Esophagus muscularis mucosa (tissue), 4 donors: ENCODE measurements around the gene CYP26B1. TPM values are rescaled to one million over a fixed set of nuclear protein-coding genes. Genes with fewer than 3 reads are reported as not detected.

Experiments used
- DNase-seq: peaks from one replicate; pipeline ENCODE4 v3.0.0-alpha.2; 2017; ENCODE audit errors: extremely low spot score
- H3K27ac ChIP-seq, 4 donors: fragments of 200-600 bp; sonication (generic); replicated peaks in 1 of 4; 1 replicate in 3 of 4; 2 replicates in 1 of 4; pipeline ENCODE4 v1.5.1; 2016 to 2019; ENCODE audit warnings: mild to moderate bottlenecking in 1 of 4
- H3K27me3 ChIP-seq, 4 donors: fragments of 200-600 bp; sonication (generic); one replicate each; pipeline versions ENCODE4 v1.5.1 to v1.6.0; 2016 to 2019
- H3K36me3 ChIP-seq, 4 donors: fragments of 200-600 bp; sonication (generic); one replicate each; pipeline ENCODE4 v1.5.1; 2016 to 2019
- H3K4me1 ChIP-seq, 4 donors: fragments of 200-600 bp; sonication (generic); one replicate each; pipeline ENCODE4 v1.5.1; 2016 to 2019
- H3K4me3 ChIP-seq, 4 donors: fragments of 200-600 bp; sonication (generic); 1 replicate in 2 of 4; 2 replicates in 2 of 4; pipeline ENCODE4 v1.5.1; 2016 to 2019; ENCODE audit warnings: mild to moderate bottlenecking in 4 of 4, moderate library complexity in 1 of 4
- H3K9me3 ChIP-seq, 4 donors: fragments of 200-600 bp; sonication (generic); 1 replicate in 3 of 4; 2 replicates in 1 of 4; pipeline ENCODE4 v1.5.1; 2016 to 2019
- EP300 ChIP-seq: sonication (generic); formaldehyde crosslinking; IDR thresholded peaks from one replicate; pipeline ENCODE4 v1.6.1; 2017; ENCODE audit warnings: antibody characterized with exemption
- POLR2A ChIP-seq: fragments of 450-650 bp; IDR thresholded peaks from one replicate; pipeline ENCODE4 v1.6.1; 2017; ENCODE audit warnings: antibody characterized with exemption, moderate library complexity, mild to moderate bottlenecking, low read depth
- POLR2AphosphoS5 ChIP-seq, 2 donors: sonication (generic); formaldehyde crosslinking; IDR thresholded peaks; one replicate each; pipeline ENCODE4 v1.6.1; 2017; ENCODE audit warnings: antibody characterized with exemption in 2 of 2
- WGBS: methylation state at CpG from one replicate; pipeline ENCODE4 v1.1.5; 2018; 5-methylcytosine and 5-hydroxymethylcytosine counted together
- intact Hi-C: fragments of 100-400 bp; cut with DNase I; formaldehyde crosslinking; loops from one replicate; pipeline ENCODE4 v1.15.1; 2023
- total RNA-seq, 4 donors: library from RNA; depleted of rRNA; stranded (reverse); fragments of >200 nt; gene quantifications; one replicate each; pipeline versions ENCODE4 v1.1.0 to v1.2.1, GENCODE V29; 2016
- TF ChIP-seq, protein P1 (sequence below), 3 experiments: fragments of 200-600 bp in 2 of 3; fragments of 450-650 bp in 1 of 3; sonication (generic) in 2 of 3; IDR thresholded peaks; one replicate each; pipeline ENCODE4 v1.5.1; 2017 to 2019; ENCODE audit warnings: antibody characterized with exemption in 3 of 3, mild to moderate bottlenecking in 2 of 3, moderate library complexity in 1 of 3

The CYP26B1 gene
- total RNA-seq, 4 donors from 2014 or later = 1.2 to 3.6 (median 2.4) TPM

DNA sequence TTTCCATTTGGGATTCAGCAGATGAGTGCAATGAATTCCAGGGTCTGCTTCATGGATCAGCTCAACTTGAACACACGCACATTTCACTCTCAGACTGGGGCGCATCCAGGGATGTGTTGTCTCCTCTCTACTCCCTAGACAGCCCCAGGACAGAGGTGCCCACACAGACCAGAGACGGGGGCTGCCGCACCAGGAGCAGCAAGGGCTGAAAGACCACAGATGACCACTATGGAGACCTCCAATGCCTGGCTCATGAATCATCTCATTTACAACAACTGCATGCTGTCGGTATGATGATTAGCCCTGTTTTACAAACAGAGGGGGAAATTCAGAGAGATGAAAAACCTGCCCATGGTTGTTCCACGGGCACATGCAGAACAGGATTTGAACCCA is 63.1 kb downstream of the CYP26B1 start:
- no peaks in the 10 kb centered on the region for H3K4me1 ChIP-seq
- H3K4me3 ChIP-seq = no peak overlapping the region
- 71% methylated on average over 6 of the region's 6 CpGs for WGBS
- peak; percentile 68 for DNase-seq
- TF ChIP-seq POLR2A = no peak
- TF ChIP-seq, protein P1, sequence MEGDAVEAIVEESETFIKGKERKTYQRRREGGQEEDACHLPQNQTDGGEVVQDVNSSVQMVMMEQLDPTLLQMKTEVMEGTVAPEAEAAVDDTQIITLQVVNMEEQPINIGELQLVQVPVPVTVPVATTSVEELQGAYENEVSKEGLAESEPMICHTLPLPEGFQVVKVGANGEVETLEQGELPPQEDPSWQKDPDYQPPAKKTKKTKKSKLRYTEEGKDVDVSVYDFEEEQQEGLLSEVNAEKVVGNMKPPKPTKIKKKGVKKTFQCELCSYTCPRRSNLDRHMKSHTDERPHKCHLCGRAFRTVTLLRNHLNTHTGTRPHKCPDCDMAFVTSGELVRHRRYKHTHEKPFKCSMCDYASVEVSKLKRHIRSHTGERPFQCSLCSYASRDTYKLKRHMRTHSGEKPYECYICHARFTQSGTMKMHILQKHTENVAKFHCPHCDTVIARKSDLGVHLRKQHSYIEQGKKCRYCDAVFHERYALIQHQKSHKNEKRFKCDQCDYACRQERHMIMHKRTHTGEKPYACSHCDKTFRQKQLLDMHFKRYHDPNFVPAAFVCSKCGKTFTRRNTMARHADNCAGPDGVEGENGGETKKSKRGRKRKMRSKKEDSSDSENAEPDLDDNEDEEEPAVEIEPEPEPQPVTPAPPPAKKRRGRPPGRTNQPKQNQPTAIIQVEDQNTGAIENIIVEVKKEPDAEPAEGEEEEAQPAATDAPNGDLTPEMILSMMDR (IDR thresholded peaks at IDR 0.05) = no peak
- no peak for TF ChIP-seq EP300
- no peak for TF ChIP-seq POLR2AphosphoS5 (IDR thresholded peaks at IDR 0.05)
- H3K27me3 ChIP-seq = peaks cover 0 to 12% (median 0%) of the 10 kb centered on the region in 4 donors
- intact Hi-C loops = no loop called here
- H3K36me3 ChIP-seq = no peaks in the 10 kb centered on the region
- H3K9me3 ChIP-seq = no peaks in the 10 kb centered on the region
- no peak overlapping the region for H3K27ac ChIP-seq

DNA sequence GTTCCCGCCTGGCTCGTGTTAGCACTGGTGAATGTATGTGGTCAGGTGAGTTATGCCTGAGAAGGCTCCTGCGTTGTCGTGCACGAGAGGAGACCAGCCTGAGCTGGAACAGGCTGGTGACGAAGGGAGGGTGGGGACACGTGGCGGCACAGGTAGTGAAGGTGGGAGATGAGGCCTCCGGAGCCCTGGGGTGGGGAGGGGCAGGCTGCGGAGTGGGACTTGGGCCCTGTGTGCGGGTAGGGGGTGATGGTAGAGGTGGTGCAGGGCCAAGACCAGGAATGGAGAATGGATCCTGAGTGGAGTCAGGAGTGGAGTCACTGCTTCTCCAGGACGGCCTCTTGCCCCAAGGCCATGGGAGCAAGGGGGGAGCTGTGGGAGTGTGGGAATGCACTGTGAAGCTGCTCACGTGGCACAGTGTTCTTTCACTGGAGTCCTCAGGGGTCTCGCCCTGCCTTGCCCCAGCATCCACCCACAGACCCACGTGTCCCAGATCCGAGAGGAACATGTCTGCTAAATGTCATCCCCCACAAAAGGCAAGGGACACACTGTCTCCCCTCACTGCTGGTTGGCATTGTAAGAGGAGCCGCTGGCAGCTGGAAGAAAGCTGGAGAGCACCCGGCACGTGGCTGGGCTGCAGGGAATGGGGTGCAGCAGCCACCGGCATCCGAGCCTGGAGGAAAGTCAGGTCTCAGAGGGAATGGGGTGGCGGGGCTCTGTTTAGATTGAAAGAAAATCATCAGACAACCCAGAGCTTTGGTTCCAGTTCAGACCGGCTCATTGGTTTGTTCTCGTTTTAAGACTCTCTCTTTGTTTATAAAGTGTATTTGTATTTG is 63.7 kb downstream of the CYP26B1 start:
- Histone ChIP-seq H3K4me1 (no peaks in the 10 kb centered on the region), H3K27ac (no peak overlapping the region), H3K4me3 (no peak overlapping the region), H3K36me3 (no peaks in the 10 kb centered on the region), H3K27me3 (peaks cover 0 to 12% (median 0%) of the 10 kb centered on the region in 4 donors), H3K9me3 (no peaks in the 10 kb centered on the region)
- DNase-seq = no peak
- 79% methylated on average over 22 of the region's 24 CpGs for WGBS
- intact Hi-C loops = no loop called here
- no peak for TF ChIP-seq POLR2A
- no peak for TF ChIP-seq POLR2AphosphoS5 (IDR thresholded peaks at IDR 0.05)
- TF ChIP-seq EP300 = no peak
- TF ChIP-seq, protein P1 (IDR thresholded peaks at IDR 0.05) = no peak

DNA sequence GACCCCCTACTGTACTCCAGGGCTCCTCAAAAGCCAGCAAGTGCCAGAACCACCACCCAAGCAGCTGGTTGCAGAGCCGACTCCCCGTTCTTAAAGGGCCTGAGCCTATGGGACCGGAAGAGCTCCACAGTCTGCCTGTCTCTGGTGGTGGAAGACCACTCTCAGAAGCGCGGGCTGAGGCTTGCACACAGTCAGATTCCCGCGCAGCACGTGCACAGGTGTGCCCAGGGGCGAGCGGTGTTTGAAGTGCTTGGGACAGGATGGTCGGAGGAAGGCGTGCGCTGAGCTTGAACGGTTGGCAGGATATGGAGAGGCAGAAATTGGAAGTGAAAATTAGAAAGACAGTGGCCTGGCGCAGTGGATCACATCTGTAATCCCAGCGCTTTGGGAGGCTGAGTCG is 64.8 kb downstream of the CYP26B1 start:
- no peaks in the 10 kb centered on the region for H3K36me3 ChIP-seq
- intact Hi-C loops = no loop called here
- no peaks in the 10 kb centered on the region for H3K4me1 ChIP-seq
- H3K9me3 ChIP-seq = no peaks in the 10 kb centered on the region
- H3K27ac ChIP-seq = no peak overlapping the region
- TF ChIP-seq POLR2A (no peak), POLR2AphosphoS5 (IDR thresholded peaks at IDR 0.05) (no peak), EP300 (no peak)
- TF ChIP-seq, protein P1 (IDR thresholded peaks at IDR 0.05) = no peak
- DNase-seq = no peak
- 95% methylated on average over 17 of the region's 17 CpGs for WGBS
- peaks cover 0 to 12% (median 0%) of the 10 kb centered on the region in 4 donors for H3K27me3 ChIP-seq
- H3K4me3 ChIP-seq = no peak overlapping the region

DNA sequence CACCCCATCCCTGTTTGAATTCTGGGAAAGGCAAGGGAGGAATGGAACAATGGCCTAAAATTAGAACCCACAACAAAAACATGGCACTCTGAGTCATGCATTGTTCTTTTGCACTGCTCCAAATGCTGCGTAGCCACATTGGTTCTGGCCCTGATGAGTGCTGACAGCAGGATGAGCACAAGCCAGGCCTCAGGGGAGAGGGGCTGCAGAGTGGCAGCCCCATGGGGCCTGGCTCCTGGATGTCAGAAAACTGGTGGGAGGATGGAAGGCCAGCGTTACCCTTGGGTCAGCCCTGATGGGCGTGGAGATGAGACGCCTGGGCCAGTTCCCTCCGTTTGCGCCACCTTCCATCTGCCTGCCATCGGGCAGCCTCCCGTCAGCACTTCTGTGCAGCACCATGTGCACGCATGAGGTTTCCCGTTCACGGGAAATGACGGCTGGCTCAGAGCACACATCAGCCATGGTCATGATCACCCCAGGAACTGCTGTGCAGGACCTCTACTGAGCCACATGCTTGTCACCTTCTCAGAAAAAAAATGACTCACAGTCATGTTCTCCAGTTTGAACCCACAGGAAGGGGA is 65.6 kb downstream of the CYP26B1 start:
- no peaks in the 10 kb centered on the region for H3K4me1 ChIP-seq
- H3K4me3 ChIP-seq = no peak overlapping the region
- DNase-seq = no peak
- TF ChIP-seq EP300 (no peak), POLR2AphosphoS5 (IDR thresholded peaks at IDR 0.05) (no peak), POLR2A (no peak)
- TF ChIP-seq, protein P1 (IDR thresholded peaks at IDR 0.05) = no peak
- H3K27ac ChIP-seq = no peak overlapping the region
- H3K36me3 ChIP-seq = no peaks in the 10 kb centered on the region
- peaks cover 0 to 12% (median 0%) of the 10 kb centered on the region in 4 donors for H3K27me3 ChIP-seq
- intact Hi-C loops = no loop called here
- no peaks in the 10 kb centered on the region for H3K9me3 ChIP-seq
- WGBS = 88% methylated on average over 6 of the region's 12 CpGs
